Cardiac septum (tissue), 1 donor: ENCODE measurements around the gene MRPS14. TPM values are rescaled to one million over a fixed set of nuclear protein-coding genes. Genes with fewer than 3 reads are reported as not detected.
"Not testable (repeated sequence)": the region's sequence is repeated elsewhere in the genome, so short reads cannot be mapped to it uniquely, and the experiment has no call there.

Experiments used
- DNase-seq: peaks from one replicate; pipeline ENCODE4 v3.0.0-alpha.2; 2020; ENCODE audit warnings: low spot score
- intact Hi-C: fragments of 100-400 bp; cut with DNase I; formaldehyde crosslinking; loops from one replicate; pipeline ENCODE4 v1.14.0; 2022
- total RNA-seq: library from RNA; stranded (reverse); fragmentation: NEBNext Ultra II Directional; extraction: Animal tissue kit (Norgen Biotek cat#: 25700); gene quantifications from one replicate; pipeline ENCODE4 v1.2.1, GENCODE V29; 2021
- donor health status: DM: no; HTN: no; CAD: no.

The MRPS14 gene
- total RNA-seq, 1 donor from 2014 or later = 24.4 TPM

GRCh38 chr1:175034775-175035174 lies 11.6 kb upstream of the MRPS14 start:
- no peak for DNase-seq
- intact Hi-C loops = loop anchor here (5.0 kb wide), 1 partner anchor 288 kb away; no protein-coding TSS in a partner anchor

GRCh38 chr1:175033953-175034352 lies 10.7 kb upstream of the MRPS14 start:
- intact Hi-C loops = loop anchor here (5.0 kb wide), 1 partner anchor 288 kb away; no protein-coding TSS in a partner anchor
- DNase-seq = no peak

GRCh38 chr1:175024773-175025172 lies 1.5 kb upstream of the MRPS14 start:
- intact Hi-C loops = loop anchor here (10.0 kb wide), 1 partner anchor 1180 kb away; the partner anchor contains the start of gene COP1
- DNase-seq = no peak

GRCh38 chr1:175023922-175024242 lies 657 bp upstream of the MRPS14 start:
- not testable (repeated sequence) for DNase-seq
- intact Hi-C loops = loop anchor here (1.0 to 10.0 kb wide), 2 partner anchors 25 to 1181 kb away; partner anchors contain the start of genes CACYBP and COP1

GRCh38 chr1:175019524-175019923 lies 3.7 kb downstream of the MRPS14 start:
- DNase-seq = no peak
- intact Hi-C loops = no loop called here

- intact Hi-C loops = no loop called here
- DNase-seq = no peak
These were observed 8.0 kb downstream of the MRPS14 start for GRCh38 chr1:175015243-175015642.

GRCh38 chr1:175013445-175013844 lies 9.8 kb downstream of the MRPS14 start:
- intact Hi-C loops = no loop called here
- DNase-seq = no peak

- no peak for DNase-seq
- intact Hi-C loops = no loop called here
These were observed 13.7 kb downstream of the MRPS14 start for GRCh38 chr1:175009532-175009931.

GRCh38 chr1:175005085-175005783 lies 18.0 kb downstream of the MRPS14 start:
- intact Hi-C loops = no loop called here
- DNase-seq = no peak

GRCh38 chr1:175003521-175003920 lies 19.7 kb downstream of the MRPS14 start:
- intact Hi-C loops = no loop called here
- DNase-seq = no peak

- DNase-seq = no peak
- intact Hi-C loops = no loop called here
These were observed 20.2 kb downstream of the MRPS14 start for GRCh38 chr1:175002910-175003517.

- no peak for DNase-seq
- intact Hi-C loops = no loop called here
These were observed 22.5 kb downstream of the MRPS14 start for GRCh38 chr1:175000697-175001187.

GRCh38 chr1:174999936-175000696 lies 23.1 kb downstream of the MRPS14 start, which contains the start of gene CACYBP:
CACYBP (plus strand) TSS chr1:174999947; CDS start chr1:175000181, 234 bp downstream.
- peak; percentile 78 for DNase-seq
- intact Hi-C loops = loop anchor here (1.0 to 10.0 kb wide), 3 partner anchors 23 to 1133 kb away; partner anchors contain the start of genes GAS5, MRPS14 and ZBTB37

GRCh38 chr1:174999216-174999935 lies 23.8 kb downstream of the MRPS14 start:
- intact Hi-C loops = loop anchor here (1.0 to 10.0 kb wide), 3 partner anchors 24 to 1132 kb away; partner anchors contain the start of genes GAS5, MRPS14 and ZBTB37
- DNase-seq = peak; percentile 99

GRCh38 chr1:174998569-174999215 lies 24.5 kb downstream of the MRPS14 start:
- intact Hi-C loops = loop anchor here (1.0 to 10.0 kb wide), 3 partner anchors 25 to 1131 kb away; partner anchors contain the start of genes GAS5, MRPS14 and ZBTB37
- no peak for DNase-seq

- intact Hi-C loops = loop anchor here (5.0 to 10.0 kb wide), 2 partner anchors 732 to 1130 kb away; partner anchors contain the start of genes GAS5 and ZBTB37
- no peak for DNase-seq
These were observed 26.2 kb downstream of the MRPS14 start for GRCh38 chr1:174997041-174997440.

- no peak for DNase-seq
- intact Hi-C loops = loop anchor here (5.0 to 10.0 kb wide), 2 partner anchors 732 to 1129 kb away; partner anchors contain the start of genes GAS5 and ZBTB37
These were observed 26.7 kb downstream of the MRPS14 start for GRCh38 chr1:174996476-174996875.

GRCh38 chr1:174995916-174996315 lies 27.3 kb downstream of the MRPS14 start:
- intact Hi-C loops = loop anchor here (5.0 to 10.0 kb wide), 2 partner anchors 731 to 1129 kb away; partner anchors contain the start of genes GAS5 and ZBTB37
- no peak for DNase-seq
